Measurements from ENCODE around the gene ADAM8.
"Not testable (repeated sequence)": the region's sequence is repeated elsewhere in the genome, so short reads cannot be mapped to it uniquely, and the experiment has no call there.

Gene ADAM8

DNA sequence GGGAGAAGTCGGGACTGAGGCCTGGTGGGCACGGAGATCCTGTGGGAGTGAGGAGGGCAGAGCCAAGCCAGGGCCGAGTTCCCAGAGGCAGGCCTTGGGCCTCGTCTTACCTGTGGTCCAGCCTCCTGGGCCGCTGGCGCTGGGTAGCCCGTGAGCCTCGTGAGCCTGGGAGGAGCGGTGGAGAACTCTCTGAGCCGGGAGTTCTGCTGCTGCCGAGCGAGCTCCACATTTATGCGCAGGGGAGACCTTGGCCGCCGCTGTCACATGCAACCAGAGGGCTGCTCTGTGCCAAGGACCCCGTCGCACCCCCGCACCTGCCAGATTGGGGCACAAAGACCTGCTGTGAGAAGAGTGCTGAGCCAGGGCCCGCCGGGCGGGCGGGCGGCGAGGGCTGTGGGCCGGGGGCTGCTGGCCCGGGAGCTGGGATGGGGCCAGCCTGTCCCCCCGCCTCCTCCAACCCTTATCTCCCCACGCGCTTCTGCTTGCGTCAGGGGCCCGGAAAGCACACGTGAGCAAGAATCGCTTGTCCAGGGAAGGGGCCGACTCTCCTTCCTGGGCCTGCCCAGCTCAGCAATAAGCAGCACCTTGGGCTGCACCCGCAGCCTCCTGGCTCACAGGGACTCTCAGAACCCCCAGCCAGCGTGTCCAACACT lies 28.9 kb downstream of the ADAM8 start:
- no peak for DNase-seq

GRCh38 chr10:133246236-133246626 lies 30.4 kb downstream of the ADAM8 start:
- no peak for DNase-seq

- DNase-seq: no peak
These were observed 31.0 kb downstream of the ADAM8 start for GRCh38 chr10:133245439-133246235.

- no peak for DNase-seq
These were observed 33.1 kb downstream of the ADAM8 start for GRCh38 chr10:133243593-133243992.

GRCh38 chr10:133242611-133243356 lies 33.9 kb downstream of the ADAM8 start:
- DNase-seq: no peak

DNA sequence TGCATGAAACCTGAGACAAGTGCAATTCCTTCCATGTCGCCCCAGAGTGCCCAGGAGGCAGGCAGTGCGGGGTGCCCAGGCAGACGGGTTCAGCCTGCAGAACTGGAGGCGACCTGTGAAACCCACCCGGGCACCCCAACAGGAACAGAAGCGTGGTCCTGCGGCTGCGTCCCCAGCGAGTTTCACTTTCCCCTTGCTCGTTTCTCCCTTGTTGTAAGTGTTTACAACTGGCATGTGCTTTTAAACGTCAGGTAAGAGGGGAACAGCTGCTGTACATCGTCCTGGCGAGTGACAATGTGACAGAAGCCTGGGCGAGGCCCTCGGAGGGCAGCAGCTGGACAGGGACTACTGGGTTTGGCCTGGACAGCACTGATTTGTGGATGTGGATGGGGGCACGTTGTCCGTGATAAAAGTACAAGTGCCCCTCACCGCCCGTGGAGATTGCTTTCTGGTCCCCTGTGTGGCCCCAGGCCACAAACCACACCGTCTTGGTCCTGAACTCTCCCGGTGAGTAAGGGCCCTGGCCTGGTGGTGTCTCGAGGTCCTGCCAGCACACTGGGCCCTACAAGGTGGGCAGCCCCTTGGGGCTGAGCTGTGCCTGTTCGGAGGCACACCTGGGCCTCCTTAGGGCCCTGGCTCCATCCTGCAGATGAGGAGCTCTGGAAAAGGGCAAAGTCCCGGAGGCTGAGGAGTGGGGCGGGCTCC lies 35.0 kb downstream of the ADAM8 start:
- no peak for DNase-seq

- no peak for DNase-seq
These were observed 36.7 kb downstream of the ADAM8 start for GRCh38 chr10:133239990-133240389.

- no peak for DNase-seq
These were observed 38.2 kb downstream of the ADAM8 start for GRCh38 chr10:133238466-133238804.

GRCh38 chr10:133237588-133238465 lies 38.8 kb downstream of the ADAM8 start, which contains the start of gene VENTX:
VENTX (plus strand) TSS chr10:133237855; CDS start chr10:133237915, 60 bp downstream.
- no peak for DNase-seq

DNA sequence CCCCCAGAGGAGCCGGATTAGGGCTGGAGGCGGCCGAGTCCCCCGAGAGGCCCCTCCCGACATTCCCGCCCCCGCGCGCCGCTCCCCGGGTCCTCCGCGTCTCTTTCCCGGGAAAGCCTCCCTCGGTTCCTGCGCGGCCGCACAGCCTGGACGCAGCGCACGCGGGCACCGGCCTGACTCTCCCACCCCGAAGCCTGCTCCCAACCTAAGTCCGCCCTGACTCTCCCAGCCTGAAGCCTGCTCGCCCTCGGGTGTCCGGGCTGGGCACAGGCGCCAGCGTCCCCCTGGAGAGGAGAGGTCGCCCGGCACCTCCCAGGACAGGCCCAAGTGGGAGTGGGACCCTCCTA lies 39.5 kb downstream of the ADAM8 start:
- DNase-seq: no peak

DNA sequence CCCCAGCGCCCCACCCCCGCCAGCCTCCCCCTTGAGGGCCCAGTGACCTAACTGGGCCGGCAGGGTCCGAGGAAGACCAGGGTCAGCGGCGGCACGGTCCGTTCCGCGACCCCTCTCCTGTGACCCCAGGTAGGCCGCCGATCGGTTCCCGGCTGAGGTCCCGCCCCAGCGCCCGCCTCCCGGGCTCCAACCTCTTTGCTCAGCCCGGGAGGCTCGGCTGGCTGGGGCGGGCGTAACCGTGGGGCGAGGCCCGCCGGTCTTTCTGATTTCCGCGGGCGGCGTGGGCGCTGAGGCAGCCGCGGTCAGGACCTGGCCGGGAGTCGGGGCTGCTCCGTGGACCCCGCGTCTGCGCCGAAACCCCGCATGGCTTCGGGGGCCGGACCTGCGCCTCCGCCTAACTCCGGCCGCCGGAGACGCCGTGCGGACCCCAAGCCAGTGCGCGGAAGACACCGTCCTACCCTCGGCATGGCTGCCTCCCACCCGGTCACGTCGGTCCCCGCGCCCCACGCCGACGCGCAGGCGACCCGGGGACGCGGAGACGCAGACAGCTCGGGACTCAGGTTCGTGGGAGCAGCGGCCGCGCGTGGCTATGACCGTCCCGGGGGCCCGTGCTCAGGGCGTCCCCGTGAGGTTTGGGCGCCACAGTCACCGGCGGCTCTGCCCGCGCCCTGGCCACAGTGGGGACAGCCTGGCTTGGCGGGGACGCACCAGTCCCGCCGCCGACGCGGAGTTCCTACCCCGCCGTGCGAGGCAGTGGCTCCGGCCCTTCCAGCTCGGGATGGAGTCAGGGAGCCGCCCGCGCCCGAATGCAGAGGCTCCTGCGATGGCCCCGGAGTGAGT lies 40.0 kb downstream of the ADAM8 start:
- no peak for DNase-seq

DNA sequence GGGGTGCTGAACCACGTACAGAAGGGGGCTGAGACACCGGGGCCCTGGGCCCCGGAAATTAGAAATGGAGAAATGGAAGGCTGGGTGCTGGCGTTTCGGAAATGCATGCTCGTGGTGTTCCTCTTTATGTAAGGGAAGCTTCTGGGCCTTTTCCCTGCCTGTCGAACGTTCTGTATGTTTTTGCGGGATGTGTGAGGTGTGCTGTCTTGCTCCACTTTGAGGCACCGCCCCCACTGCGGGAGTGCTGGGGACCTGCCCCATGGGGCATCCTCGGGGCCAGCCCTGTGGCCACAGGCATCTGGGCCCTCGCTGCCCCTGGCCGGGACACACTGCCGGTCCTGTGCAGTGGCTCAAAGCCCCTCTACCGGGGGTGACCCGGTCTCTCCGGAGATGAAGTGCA lies 40.7 kb downstream of the ADAM8 start:
- no peak for DNase-seq

DNA sequence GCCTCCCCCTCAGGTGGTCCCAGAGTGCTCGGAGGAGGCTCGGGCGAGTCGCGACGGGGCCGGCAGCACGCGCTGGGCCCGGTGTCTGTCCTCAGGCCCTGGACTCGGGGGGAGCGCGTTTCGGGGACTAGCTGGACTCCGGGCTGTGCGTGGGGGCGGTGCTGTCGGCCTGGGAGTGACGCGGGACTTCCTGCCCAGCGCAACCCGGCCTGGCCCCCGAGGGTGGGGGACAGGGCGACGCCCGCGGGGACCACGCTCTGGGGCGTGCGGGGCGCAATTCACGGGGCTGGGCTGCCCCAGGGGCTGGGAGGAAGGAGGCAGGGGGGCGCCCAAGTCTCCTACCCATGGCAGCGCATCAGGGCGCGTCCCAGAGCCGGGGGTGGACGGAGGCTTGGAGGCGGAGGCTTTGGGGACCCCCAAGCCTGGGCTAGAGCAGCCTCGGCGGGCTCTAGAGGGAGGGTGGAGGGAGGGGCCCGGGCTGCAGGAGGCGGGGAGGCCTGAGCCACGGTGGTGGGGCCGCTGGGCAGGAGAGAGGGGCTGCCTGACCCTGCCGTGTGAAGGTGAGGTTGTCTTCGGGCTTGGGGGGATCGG lies 41.3 kb downstream of the ADAM8 start:
- no peak for DNase-seq

GRCh38 chr10:133234796-133235195 lies 41.9 kb downstream of the ADAM8 start:
- not testable (repeated sequence) for DNase-seq

DNA sequence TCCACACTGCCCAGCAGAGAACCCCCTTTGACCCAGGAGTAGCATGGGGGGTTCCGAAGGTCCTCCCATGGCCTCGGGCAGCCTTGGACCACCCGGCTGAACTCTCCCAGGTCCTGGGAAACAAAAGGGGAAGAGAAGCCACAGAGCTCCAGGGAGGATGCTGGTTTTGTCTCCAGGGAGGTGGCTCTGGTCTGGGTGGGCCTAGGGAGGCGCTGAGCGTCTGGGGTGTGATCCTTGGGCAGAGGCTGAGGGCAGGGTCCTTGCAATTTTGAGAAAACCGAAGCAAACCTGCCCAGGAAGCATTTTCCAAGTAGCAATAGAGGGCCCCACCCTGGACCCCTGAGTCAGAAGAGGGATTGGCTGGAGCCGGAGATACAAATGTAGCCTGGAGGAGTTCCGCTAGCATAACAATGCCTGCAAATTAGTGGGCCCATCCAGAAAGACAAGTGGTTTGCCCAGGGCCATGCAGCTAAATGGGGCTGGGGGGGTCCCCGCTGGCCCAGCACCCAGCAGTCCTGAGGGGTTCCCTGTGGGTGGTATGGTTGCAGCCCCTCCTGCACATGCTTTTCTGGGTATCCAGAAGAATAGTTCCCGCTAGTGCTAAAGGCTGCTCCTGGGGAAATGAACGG lies 44.6 kb downstream of the ADAM8 start:
- DNase-seq: no peak

DNA sequence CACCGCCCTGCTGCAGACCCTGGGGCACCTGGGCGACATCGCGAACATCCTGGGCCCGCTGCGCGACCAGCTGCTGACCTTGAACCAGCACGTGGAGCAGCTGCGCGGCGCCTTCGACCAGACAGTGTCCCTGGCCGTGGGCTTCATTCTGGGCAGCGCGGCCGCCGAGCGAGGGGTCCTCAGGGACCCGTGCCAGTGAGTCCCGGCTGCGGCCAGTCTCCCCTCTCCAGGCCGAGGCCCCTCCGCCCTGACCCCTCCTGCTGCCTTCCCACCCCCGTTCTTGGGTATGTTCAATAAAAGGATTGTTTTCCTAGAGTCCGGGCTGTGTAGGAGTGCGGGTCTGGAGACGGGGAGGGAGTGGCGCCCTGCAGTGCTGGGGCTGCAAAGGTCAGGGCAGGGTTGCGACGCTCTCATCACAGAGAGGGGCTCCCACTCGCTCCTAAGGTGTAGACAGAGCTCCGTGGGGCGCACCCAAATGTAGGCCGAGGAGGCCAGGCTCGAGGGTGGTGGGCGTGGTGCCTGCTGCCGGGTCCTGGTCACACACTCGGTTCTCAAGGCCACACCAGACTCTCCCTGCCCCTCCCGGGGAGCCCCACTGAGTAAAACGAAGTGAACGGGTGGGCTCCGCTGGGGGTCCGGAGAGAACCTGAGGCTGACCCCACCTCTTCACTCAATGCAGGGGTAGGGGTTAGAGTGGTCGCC lies 45.3 kb downstream of the ADAM8 start:
- DNase-seq: no peak

- DNase-seq: no peak
These were observed 46.1 kb downstream of the ADAM8 start for GRCh38 chr10:133230387-133231195.

DNA sequence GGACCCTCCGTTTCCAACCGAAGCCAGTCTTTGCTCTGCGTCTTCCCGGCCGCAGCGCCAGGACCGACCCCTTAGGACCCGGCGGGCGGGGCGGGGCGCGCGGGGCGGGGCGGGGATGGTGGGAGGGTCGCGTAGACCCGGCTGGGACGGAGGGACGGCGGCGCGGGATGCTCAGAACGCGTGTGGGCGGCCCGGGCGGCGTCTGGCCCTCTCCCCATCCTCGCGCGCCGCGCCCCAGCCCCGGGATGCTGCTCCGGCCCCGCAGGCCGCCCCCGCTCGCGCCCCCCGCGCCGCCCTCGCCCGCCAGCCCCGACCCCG lies 46.7 kb downstream of the ADAM8 start, which contains the start of gene UTF1:
TSS of gene UTF1 (plus strand) at position 174 of the 318 bp plus-strand sequence. CDS start at position 246, 72 bp downstream.
- DNase-seq: no peak
